HG03378 (cell line): Measurements from ENCODE around the gene VANGL2.

Source experiments
- ATAC-seq: cut with Tn5 transposase; IDR thresholded peaks from one replicate; pipeline ENCODE4 v1.9.1; 2021; ENCODE audit warnings: mild to moderate bottlenecking, moderate library complexity; ENCODE audit not compliant: unreplicated experiment

Gene VANGL2

GRCh38 chr1:160404094-160404493 lies 3.7 kb downstream of the VANGL2 start:
- ATAC-seq, result no peak

GRCh38 chr1:160405331-160405877 lies 5.0 kb downstream of the VANGL2 start:
- ATAC-seq, result no peak

DNA sequence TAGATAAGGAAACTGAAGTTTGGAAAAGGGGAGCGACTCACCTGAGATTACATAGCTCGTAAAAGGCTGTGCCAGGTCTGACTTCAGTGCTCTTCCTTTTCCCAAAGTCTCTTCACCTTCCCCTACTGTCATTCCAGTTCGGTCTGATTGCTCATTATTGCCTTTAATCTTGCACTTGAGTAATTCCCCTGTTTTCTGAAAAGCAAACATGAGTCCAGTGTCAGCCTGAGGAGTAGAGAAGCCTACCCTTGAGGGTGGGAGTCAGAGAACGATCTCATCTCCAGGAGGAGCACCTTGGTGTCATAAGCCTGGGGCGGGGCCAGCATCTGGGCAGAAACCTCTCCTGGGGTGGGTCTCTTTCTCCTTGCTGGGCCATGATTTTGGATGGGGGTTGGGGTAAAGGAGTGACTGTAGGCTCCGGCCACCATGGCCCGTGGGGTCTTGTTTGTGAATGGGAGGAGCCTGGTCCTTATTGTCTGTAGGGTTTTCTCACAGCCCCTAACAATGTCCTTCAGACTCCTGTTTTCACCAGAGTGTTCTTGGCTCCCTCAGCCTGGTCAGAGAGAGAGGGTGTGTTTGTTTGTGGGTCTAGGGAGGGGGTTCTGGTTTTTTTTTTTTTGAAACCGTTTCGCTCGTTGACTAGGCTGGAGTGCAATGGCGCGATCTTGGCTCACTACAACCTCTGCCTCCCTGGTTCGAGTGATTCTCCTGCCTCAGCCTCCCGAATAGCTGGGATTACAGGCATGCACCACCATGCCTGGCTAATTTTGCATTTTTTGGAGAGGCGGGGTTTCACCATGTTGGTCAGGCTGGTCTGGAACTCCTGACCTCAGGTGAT lies 6.0 kb downstream of the VANGL2 start:
- no peak for ATAC-seq

DNA sequence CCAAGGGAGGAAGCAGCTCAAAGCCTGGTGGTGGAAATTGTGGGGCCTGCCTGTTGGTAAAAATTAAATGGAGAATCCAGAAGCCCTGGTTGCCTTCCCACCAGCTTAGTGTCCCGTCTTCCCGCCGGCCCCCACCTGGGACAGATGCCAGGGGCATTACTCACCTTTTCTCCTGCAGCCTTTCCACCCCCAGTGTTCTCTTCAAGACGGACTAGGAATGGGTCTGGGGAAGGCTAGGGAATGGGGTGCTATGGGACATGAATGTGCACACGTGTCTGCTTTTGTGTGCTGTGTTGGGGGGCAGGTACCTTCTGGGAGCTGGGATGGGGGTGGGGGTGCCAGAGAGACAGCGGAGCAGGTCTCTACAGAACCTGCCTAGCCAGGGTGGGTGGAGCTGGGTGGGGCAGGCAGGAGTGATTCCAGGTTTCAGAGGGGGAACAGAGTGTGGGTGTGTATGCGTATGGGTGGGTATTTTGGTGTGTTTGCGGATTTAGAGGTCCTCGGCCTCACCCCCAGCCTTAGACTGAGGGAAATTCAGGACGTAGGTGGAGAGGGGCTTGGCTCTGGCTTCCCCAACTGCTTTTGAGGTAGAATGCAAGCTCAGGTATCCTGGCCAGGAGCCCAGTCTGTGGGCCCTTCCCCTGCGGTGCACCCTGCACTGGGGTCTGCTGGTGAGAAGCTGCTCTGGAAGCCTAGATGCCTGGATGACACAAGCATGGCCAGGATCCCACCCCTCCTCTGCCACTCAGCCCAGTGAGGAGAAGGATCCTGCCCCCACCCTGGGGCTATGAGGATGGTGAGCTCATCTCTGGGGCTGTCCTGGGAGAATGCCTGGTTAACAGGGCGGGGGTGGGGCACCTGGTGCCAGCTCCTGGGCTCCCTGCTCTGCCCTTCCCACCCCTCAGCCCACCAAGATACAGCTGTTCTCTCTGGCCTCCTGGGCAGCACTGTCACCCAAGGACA lies 7.8 kb downstream of the VANGL2 start:
- ATAC-seq, result no peak

DNA sequence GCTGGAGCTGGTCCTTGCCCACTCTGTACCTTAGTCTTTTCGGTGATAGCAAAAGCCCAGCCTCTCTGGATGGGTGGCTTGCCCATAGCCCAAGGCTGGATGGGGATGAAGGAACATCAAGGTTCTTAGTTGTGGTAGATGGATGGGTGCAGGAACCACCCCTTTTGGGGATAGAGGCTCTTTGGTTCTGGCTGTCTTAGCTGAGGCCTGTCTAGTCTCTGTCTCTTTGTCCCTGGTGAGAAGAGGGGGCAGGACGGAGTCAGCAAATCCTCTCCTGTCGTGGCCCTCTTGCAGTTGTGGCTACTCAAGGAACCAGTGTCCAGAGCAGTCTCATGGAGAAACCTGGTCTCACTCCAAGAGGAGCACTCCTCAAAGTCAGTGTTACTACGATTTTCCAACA lies 8.5 kb downstream of the VANGL2 start:
- no peak for ATAC-seq

- ATAC-seq, result no peak
Measured at GRCh38 chr1:160409486-160409885, 9.1 kb downstream of the VANGL2 start.

- no peak for ATAC-seq
Measured at GRCh38 chr1:160410406-160411005, 10.1 kb downstream of the VANGL2 start.

- no peak for ATAC-seq
Measured at GRCh38 chr1:160411271-160412027, 11.1 kb downstream of the VANGL2 start.

- ATAC-seq, result no peak
Measured at GRCh38 chr1:160412028-160412362, 11.6 kb downstream of the VANGL2 start.

DNA sequence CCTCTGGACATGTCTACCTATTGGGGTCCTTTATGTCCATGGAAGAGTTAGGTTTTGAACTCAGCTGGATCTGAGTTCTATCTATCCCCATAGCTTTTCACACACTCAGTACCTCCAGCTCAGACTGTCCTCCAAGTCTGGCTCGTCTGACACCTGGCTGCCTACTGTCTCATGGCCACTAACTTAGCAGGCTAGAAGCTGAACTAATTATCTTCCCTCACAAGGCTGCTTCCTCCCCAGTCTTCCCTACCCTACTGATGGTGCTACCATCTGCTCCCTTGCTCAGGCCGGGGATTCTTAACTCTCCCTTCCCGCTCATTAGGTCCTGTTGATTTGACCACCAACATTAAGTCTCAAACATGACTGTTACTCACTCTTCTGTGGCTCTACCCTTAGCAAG lies 13.4 kb downstream of the VANGL2 start:
- no peak for ATAC-seq

DNA sequence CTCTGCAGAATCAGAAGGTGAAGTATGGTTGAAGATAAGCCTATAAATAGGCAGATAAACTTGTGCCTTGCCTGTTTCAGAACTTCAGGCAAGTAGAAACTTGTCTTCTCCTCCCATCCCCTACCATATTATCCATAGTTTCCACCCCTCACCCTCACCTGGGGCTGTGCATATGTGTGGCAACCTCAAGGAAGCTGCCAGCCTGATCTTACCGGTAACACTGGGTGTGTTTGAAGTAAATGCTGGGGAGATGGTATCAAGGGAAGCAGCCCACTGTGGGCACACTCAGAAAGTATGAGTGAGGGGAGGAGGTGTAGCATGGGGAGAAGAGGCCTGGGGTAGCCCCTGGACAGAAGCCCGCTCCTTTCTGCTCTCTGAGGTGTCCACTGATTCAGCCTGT lies 14.5 kb downstream of the VANGL2 start:
- no peak for ATAC-seq

DNA sequence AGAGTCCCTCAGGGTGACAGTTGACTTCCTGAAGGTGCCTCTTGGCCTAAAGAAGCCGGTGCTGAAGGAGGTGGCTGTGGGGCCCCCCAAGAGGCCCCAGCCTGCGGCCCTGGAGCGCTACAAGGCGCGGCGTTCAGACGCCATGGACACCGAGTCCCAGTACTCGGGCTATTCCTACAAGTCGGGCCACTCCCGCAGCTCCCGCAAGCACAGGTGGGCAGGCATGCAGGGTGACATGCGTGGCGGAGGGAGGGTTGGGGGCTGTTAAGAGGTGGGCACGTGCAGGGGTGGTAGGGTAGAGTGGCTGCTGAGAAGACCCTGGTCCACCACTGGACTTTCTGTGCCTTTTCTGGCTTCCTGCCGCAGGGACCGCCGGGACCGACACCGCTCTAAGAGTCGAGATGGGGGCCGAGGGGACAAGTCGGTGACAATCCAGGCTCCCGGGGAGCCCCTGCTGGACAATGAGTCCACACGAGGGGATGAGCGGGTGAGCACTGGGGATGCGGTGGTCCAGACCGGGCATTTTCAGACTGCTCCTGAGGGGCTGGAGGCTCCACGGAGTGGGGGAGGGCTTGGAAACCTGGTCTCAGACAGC lies 15.4 kb downstream of the VANGL2 start:
- ATAC-seq, result no peak

- no peak for ATAC-seq
Measured at GRCh38 chr1:160416369-160416768, 16.0 kb downstream of the VANGL2 start.

DNA sequence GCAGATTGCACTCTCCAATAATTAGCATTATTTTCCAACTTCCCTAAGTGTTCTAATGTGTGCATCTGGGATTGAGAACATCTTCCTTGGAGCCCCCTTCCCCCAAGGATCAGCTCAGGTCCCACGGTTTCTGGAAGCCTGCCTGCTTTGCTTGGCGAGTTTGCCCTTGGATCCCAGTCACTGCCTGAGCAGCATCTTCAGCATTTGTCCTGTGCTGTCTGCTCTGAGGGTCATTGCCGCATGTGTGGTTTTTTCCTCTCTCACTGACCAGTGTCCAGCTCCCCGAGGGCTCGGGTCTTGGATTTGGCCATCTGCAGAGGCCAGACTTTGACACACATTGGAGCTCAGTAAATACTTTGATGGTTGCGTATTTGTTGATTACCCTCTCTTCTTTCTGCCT lies 18.1 kb downstream of the VANGL2 start:
- ATAC-seq, result no peak

DNA sequence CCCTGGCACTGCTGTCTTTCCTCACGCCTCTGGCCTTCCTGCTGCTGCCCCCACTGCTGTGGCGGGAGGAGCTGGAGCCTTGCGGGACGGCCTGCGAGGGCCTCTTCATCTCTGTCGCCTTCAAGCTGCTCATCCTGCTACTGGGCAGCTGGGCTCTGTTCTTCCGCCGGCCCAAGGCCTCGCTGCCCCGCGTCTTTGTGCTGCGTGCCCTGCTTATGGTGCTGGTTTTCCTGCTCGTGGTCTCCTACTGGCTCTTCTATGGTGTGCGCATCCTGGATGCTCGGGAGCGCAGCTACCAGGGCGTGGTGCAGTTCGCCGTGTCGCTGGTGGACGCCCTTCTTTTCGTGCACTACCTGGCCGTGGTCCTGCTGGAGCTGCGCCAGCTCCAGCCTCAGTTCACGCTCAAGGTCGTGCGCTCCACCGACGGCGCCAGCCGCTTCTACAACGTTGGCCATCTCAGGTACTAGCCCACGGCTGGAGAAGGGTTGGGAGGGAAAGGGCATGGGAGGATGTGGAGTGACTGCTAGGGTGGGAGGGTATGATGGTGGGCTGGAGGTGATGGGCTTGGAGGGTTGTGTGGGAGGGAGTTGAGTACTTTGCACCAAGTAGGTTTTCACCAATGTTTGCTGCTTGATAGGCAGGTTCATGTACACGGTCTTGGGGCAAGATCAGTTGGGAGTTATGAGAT lies 18.9 kb downstream of the VANGL2 start:
- ATAC-seq, result no peak

DNA sequence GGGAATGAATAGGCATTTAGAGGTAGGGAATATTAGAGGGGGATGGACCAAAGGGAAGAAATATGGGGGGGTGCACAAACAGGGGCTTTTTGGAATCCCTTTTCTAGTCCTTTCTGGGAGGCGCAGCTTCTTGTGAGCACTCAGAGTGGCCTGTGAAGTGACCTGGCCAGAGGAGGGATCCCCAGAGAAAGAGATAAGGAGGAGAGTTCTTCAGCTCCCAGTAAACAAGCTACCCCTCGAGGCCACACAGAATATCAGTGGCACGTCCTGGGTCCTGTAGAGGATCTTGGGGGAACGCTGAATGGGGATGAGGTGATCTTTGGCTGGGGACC lies 19.4 kb downstream of the VANGL2 start:
- ATAC-seq, result no peak

DNA sequence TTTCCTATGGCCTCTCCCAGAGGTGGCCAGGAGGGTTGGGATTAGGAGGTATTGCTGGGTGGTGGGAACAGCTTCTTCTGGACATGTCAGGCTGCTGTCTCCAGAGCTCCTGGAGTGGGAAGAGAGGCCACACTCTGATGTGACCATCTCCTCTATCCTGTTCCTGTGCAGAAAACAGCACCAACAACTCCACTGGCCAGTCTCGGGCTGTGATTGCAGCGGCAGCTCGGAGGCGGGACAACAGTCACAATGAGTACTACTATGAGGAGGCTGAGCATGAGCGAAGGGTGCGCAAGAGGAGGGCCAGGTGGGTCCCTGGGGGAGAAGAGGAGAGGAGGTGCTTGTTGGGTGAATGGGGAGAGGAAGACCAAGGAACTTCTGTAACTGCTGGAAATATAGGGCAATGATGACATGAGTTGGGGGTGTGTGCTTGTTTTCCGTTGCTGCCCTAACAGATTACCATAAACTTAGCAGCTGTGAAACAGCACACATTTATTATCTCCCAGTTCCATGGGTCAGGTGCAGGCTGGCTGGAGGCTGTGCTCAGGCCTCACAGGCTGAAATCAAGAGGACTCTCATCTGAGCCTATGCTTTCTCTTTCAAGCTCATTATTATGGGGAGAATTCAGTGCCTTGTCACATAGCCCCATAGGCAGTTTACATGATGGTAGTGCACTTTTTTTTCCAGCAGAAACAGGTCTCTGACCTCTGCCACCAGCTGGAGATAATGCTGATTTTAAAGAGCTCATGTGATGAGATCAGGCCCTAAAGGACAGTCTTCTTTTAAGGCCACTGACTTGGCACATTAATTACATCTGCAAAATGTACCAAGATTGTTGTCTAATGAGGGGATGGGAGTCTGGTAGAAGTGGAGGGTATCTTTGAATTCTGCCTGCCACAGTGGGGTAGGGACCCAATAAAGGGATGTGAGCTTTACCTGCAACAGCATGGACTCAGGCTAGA lies 20.8 kb downstream of the VANGL2 start:
- no peak for ATAC-seq

DNA sequence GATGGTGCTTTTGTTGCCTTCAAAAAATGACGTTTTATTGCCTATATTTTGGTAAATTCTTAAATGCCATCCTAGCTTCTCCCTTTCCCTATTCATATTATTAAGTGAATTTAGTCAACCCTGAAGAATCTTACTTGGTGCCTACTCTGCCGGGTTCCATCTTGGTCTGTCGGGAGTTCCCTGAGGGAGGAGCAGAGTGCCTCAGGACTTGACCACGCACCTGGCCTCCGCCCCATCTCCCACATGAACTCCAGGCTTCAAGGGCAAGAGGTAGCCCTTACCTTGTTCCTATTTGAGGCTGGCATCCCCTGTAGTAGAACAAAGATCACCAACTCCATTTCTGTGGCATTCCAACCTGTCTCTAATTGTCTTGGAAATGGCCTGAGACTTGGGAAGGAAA lies 21.5 kb downstream of the VANGL2 start:
- no peak for ATAC-seq

DNA sequence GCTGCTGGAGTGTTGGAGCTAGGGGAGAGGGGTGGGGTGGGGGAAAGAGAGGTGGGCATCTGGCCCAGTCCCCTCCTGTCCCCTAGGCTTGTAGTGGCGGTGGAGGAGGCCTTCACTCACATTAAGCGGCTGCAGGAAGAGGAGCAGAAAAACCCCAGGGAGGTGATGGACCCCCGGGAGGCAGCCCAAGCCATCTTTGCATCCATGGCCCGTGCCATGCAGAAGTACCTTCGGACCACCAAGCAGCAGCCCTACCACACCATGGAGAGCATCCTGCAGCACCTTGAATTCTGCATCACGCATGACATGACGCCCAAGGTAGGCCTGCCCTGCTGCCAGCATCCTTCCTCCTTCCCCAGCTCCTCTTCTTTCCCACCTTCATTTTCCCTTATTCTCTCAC lies 23.6 kb downstream of the VANGL2 start:
- ATAC-seq, result no peak
